GM18951 (cell line): ENCODE measurements around the gene ALDH1A3.

ENCODE experiments used
- POLR2A ChIP-seq: IDR thresholded peaks from 4 replicates; pipeline ENCODE4 v1.6.1; 2011; ENCODE audit warnings: mild to moderate bottlenecking; ENCODE audit not compliant: insufficient read length, insufficient read depth; ENCODE audit errors: extremely low read depth
- in situ Hi-C: fragments of 300-500 bp; cut with MboI; formaldehyde crosslinking; loops from one replicate; pipeline ENCODE4 v1.12.0; 2022; ENCODE audit warnings: low sequenced_read_pairs, mixed read lengths, inconsistent platforms; ENCODE audit not compliant: unreplicated experiment

ALDH1A3 gene

DNA sequence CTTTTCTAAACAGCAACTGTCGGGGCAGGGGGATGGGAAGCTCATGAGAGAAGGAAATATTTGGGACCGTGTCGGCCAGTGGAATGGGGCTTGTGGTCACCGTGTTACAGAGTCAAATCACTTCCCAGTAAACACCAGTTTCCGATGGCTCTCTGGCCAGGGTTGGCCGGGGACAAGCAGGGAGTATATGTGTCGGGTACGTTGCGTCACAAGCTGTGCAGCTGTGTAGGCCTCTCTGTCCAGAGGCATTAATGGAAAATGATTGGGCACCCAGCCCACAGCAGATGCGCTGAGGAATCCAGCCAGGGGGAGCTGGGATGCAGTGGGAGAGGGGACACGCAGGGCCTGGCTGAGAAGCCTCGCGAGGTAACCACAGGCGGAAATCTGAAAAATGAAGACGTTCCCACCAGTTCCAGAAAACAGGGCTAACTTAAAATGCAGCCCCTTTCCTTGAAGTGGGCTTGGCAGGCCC lies 15.8 kb upstream of the ALDH1A3 start:
- TF ChIP-seq POLR2A, result no peak
- in situ Hi-C loops, result no loop called here

GRCh38 chr15:100866386-100867330 lies 13.0 kb upstream of the ALDH1A3 start:
- in situ Hi-C loops, result no loop called here
- no peak for TF ChIP-seq POLR2A

DNA sequence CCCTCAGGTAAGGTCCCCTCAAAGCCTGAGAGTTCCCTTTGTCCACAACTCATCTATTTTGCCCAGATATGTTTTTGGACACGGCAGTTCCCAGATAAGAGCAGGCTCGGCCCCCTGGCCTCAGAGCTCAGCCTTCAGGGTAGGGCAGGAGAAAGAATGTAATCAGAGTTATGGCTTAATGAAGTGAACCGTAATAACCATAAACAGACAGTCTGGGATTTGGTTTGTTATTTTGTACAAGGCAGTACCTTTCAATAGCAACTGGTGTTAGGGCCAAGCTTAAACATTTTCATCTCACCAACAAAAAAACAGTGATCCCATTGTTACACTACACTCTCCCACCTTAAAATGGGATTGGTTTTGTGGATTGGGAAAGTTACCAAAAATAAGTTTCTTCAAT lies 12.2 kb upstream of the ALDH1A3 start:
- in situ Hi-C loops, result no loop called here
- no peak for TF ChIP-seq POLR2A

DNA sequence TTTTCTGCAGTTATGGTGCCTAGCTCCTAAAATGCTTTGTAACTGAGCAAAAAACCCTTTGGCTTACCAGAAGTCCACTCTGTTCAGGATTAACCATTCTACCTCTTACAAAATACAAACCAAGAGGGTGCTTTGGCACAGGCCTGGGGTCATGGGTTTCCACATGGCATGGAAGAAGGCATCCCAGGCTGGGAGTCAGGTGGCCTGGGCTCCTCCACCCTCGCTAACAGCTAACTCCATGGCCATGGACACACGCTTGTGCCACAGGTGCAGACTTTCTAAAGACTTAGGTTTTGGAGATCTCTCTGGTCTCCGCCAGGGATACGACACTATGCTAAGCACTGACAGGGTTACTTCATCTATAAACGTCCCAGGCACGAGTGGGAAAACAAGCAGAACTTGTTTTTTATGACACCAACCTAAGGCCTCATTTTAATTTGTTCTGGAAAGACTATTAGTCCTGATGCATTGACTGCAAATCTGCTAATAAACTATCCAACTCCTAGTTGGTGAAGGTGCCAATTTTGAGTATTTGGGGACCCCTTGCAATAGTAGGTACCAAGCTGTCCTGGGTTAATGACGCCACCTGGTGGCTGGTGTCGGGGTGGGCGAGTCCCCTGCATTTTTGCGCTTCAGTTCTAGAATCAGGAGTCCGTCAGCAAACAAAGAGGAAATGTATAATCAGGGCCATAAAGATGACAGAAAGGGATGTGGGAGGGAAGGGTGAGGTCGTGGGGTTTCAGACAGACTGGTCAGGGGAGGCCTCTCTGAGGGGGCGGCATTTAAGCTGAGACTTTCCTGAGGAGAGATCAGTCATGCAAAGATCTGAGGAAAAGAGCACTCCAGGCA lies 10.3 kb upstream of the ALDH1A3 start:
- in situ Hi-C loops, result no loop called here
- no peak for TF ChIP-seq POLR2A

DNA sequence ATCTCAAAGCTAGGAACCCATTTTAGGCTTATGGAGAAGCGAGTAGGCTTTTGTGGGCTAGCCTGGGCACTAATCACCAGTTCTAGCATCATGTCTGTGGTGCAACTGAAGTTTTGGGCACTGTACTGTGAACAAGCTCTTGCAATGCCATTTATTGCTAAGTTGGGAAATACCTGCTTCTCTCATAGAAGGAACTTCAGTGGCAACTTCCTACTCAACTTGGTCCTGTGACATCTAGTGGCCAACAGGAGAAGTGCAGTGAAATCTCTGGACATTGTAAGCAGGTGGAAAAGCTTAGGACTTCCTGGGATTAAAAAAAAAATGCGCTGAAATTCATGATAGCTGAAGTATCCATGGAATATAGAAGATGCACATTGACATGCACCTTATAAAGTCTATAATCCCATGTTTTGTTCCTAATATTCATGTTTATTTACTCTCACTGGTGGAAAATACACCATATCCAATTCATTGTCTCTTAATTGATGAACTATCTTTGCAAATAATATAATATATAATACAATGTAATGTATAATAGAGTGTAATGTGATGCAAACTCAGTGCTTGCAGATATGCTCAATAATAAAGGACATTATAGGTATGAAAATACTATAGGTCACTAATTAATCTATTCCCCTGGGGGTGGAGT lies 6.5 kb upstream of the ALDH1A3 start:
- in situ Hi-C loops, result loop anchor here (10.0 kb wide), 1 partner anchor 238 kb away; no protein-coding TSS in a partner anchor
- no peak for TF ChIP-seq POLR2A

DNA sequence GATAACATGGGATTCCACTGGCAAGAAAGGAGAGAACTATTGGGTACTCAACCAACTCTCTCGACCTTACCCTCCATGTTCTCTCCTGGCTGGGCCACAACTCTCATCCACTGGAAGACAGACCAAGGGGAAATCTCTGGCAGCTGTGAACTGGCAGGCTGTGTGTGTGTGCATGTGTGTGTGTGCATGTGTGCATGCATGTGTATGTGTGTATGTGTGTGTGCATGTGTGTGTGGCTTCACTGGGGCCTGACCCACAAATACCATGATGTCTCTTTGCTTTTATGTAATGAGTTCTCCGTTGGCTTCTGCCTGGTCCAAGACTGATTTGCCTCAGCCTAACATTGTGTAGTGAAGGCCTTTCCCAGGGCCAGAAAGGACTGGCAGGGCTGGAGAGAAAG lies 4.1 kb upstream of the ALDH1A3 start:
- TF ChIP-seq POLR2A, result no peak
- in situ Hi-C loops, result loop anchor here (10.0 kb wide), 1 partner anchor 241 kb away; no protein-coding TSS in a partner anchor

GRCh38 chr15:100875976-100876375 lies 3.7 kb upstream of the ALDH1A3 start:
- TF ChIP-seq POLR2A, result no peak
- in situ Hi-C loops, result loop anchor here (10.0 kb wide), 1 partner anchor 241 kb away; no protein-coding TSS in a partner anchor

DNA sequence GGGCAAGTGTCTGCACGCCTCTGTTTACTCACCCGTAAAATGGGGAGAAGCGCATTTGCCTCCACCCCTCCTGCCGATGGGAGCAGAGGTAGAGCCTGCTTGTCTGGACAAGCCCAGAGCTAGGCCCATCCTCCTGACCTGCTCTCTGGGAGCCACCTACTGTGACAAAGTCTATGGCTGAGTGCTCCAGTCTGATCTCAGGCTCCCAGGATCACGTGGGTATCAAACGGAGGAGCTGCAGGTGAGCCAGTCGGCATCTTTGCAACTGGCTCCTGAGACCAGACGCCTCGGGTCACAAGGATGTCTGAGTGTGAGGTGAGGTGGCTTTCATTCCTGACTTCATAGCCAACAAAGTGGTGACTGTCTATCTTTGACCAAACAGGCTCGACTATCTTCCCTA lies 2.1 kb upstream of the ALDH1A3 start:
- in situ Hi-C loops, result loop anchor here (10.0 kb wide), 1 partner anchor 243 kb away; no protein-coding TSS in a partner anchor
- TF ChIP-seq POLR2A, result no peak

DNA sequence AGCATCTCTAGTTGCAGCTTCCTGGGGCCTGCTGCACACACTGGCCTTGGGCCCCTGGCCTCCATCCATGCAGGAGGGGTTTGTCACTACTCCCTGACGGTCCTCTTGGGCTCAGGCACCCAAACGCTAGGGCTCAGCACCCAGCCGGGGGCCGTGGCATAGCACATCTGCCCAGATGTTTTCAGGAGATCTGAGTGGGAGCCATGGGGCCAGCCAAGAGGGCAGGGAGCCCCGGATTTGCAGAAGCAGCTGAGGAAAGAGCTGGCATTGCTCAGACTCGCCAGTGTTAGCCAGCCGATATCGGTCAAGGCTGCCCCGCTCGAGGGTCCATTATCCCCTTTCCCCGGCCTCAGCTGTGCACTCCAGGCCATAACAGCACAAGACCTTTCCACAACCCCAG lies 1.5 kb upstream of the ALDH1A3 start:
- in situ Hi-C loops, result loop anchor here (10.0 kb wide), 1 partner anchor 243 kb away; no protein-coding TSS in a partner anchor
- TF ChIP-seq POLR2A, result no peak

DNA sequence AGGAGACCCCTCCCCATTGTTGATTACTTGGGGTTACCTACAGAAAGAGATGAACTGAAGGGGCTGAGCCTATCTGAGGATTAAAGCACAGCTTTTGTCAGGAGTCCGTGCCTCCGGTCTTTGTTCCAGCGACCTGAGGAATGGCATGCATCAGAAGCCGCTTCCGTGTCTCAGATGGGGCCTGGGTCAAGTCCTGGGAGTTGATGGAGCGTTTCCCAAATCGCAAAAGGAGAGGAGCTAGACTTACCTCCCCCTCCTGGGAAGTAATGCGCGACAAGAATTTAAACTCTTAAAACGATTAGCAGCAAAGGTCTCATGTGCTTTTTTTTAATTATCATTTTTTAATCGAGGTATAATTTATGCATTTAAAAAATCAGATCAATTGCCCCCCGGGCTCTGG lies 983 bp upstream of the ALDH1A3 start:
- TF ChIP-seq POLR2A, result no peak
- in situ Hi-C loops, result loop anchor here (10.0 kb wide), 1 partner anchor 244 kb away; no protein-coding TSS in a partner anchor

DNA sequence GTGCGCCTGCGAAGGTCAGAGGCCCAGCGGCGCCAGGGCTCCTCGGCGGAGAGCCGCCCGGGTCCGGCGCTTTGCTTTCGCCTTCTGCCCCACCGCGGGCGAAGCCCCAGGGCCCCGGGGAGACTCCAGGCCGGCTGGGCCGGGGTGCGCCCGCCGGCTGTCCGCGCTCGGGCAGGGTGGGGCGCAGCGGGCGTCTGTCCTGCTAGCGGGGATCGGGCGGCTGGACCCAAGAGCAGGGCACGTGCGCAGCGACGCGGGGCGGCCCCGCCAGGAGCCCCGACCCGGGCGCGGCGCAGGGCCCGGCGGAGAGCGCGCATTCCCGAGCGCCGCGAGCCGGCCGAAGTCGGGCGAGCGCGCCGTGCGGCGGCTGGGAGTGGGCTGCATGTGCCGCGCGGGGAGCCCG lies 569 bp upstream of the ALDH1A3 start:
- no peak for TF ChIP-seq POLR2A
- in situ Hi-C loops, result loop anchor here (10.0 kb wide), 1 partner anchor 244 kb away; no protein-coding TSS in a partner anchor

GRCh38 chr15:100880139-100880896 lies 687 bp downstream of the ALDH1A3 start:
- in situ Hi-C loops, result no loop called here
- no peak for TF ChIP-seq POLR2A

- in situ Hi-C loops, result no loop called here
- TF ChIP-seq POLR2A, result no peak
Measured at GRCh38 chr15:100880897-100881242, 1.2 kb downstream of the ALDH1A3 start.
